GM21786 (cell line): Measurements from ENCODE around the gene FZD4.
"Not testable (repeated sequence)": the region's sequence is repeated elsewhere in the genome, so short reads cannot be mapped to it uniquely, and the experiment has no call there.

Source experiments
- ATAC-seq: cut with Tn5 transposase; IDR thresholded peaks from one replicate; pipeline ENCODE4 v1.9.1; 2021; ENCODE audit not compliant: unreplicated experiment

The FZD4 gene

GRCh38 chr11:86938203-86938899 lies 16.8 kb downstream of the FZD4 start:
- ATAC-seq: no peak

DNA sequence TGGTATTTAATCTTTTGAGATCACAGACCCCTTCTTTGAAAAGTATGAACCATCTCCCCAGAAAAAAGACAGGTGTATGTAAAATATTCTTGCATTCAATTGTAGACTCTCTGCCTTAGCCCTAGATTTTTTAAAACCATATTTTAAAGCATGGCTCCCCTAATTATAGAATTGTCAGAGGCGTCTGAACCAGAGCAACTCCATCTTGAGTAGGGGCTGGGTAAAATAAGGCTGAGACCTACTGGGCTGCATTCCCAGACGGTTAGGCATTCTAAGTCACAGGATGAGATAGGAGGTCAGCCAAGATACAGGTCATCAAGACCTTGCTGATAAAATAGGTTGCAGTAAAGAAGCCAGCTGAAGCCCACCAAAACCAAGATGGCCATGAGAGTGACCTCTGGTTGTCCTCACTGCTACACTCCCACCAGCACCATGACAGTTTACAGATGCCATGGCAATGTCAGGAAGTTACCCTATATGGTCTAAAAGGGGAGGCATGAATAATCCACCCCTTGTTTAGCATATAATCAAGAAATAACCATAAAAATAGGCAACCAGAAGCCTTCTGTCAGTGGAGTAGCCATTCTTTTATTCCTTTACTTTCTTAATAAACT lies 17.9 kb downstream of the FZD4 start:
- not testable (repeated sequence) for ATAC-seq

DNA sequence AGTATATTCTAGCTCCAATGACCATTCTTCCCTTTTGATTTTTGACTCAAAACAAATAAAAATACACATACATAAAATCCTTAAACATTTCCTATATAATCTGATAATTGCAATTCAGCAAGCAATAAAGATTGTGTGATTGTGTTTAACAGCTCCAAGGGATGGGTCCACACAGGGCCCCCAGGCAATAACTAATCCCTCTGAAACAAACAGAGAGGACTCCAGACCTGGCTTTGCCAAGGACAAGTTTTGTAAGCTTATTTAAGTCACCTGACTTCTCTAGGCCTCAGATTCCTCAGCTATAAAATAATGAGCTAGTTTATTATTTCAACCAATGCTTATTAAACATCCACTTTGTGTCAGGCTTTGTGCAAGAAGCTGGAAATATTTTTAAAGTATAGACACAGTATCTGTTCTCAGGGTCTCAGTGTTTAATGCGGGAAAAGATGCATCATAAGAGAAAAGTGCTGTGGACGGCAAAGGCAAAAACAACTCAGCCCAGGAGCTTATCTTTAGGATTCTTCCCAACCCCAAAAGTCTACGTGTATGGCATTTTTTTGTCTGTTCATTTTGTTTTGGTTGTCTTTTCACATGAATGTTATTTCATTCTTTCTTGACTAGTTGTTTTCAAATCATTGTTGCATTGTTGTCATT lies 20.1 kb downstream of the FZD4 start:
- no peak for ATAC-seq

- ATAC-seq: no peak
Observed at GRCh38 chr11:86934582-86934900, 20.7 kb downstream of the FZD4 start.

DNA sequence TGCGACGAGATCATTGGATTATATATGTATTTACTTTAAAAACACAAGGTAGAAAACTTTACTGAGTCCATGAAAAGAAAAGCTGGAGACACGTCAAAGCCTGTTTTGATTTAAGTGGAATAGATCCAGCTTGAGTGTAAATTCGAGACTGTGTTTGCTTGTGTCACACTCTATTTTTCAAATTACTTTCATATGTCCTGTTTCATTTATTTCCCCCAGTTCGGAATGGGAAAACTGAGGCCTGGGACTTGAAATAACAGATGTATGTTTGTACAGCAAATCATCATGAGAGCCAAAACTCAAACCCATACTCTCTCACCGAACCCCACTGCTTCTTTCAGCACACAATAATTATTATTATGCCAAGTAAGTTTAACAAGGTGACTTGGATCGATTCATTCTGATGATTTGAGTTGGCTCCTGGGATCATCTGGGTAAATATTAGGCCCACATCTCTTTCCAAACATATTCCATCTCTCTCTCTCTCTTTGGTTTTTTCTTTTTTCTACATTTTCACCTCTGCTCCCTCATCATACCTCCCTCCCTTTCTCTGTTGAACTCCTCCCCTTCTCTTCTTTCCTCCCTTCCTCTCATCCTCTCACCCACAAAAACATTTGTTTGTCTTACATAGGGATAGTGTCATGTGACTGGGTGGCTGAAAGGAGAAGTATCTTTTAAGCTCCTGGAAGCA lies 21.2 kb downstream of the FZD4 start:
- no peak for ATAC-seq

- no peak for ATAC-seq
Observed at GRCh38 chr11:86932924-86933875, 22.0 kb downstream of the FZD4 start.

- no peak for ATAC-seq
Observed at GRCh38 chr11:86932259-86932585, 23.0 kb downstream of the FZD4 start.

DNA sequence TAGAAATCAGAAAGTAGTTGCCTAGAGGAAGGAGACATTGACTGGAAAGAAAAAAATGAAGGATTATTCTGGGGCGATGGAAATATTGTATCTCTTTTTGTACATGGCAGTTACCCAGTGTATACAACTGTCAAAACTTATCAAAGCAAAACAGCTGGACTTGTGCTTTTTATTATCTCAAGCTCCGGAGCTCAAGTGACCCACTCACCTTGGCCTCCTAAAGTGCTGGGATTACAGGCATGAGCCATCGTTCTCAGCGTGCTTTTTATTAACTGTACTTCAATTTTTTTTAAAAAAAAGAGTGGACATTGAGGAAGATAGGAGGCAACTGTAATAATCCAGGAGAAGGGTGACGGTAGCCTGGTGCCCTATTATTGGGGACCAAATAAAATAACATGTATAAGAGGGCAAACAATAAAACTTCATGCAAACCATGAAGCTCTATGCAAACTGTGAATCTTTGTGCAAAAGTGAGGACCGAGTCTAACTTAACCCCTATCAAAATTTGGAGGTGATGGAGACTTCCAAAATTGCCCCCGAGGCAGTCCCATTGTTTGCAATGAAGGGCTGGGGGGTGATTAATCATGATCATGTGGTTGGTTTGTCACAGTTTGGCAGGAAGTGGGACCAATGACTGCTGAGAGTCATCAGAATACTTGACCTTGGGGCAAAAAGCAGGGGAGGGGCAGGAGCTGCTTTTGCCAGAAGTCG lies 23.5 kb downstream of the FZD4 start:
- no peak for ATAC-seq

DNA sequence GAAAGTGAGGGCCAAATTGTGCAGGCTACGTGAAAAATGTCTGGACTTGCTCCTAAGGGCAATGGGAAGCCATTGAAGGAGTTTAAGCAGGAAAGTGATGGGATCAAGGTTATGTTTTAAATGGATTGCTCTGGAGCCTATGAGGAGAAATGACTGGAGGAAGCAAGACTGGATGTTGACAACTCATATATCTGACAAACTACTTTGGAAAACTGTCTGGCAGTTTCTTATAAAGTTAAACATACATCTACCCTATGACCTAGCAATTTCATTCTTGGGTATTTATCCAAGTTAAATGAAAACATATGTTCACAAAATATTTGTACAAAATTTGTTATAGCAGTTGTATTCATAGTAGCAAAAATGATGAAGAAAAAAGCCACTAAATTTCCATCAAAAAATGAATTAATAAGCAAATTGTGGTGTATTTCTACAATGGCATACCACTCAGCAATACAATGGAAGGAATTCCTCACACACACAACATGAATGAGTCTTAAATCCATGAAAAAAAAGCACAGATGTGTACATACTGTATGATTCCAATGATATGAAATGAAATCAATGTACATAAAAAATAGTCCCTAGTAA lies 24.1 kb downstream of the FZD4 start:
- ATAC-seq: no peak

GRCh38 chr11:86926975-86927374 lies 28.2 kb downstream of the FZD4 start:
- no peak for ATAC-seq

- no peak for ATAC-seq
Observed at GRCh38 chr11:86923999-86924766, 31.0 kb downstream of the FZD4 start.

DNA sequence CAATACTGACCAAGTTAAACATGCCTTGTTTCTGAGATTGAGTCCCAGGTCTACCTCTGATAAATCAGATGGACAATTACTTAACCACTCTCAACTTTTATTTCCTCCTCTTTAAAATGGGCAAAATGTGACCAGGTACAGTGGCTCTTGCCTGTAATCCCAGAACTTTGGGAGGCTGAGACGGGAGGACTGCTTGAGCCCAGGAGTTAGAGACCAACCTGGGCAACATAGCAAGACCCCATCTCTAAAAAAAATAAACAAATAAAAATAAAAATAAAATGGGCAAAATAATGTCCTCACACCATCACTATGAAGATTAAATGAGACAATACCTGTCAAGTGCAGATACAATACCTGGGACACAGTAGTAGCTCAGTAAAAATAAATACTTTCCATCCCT lies 33.0 kb downstream of the FZD4 start:
- no peak for ATAC-seq

DNA sequence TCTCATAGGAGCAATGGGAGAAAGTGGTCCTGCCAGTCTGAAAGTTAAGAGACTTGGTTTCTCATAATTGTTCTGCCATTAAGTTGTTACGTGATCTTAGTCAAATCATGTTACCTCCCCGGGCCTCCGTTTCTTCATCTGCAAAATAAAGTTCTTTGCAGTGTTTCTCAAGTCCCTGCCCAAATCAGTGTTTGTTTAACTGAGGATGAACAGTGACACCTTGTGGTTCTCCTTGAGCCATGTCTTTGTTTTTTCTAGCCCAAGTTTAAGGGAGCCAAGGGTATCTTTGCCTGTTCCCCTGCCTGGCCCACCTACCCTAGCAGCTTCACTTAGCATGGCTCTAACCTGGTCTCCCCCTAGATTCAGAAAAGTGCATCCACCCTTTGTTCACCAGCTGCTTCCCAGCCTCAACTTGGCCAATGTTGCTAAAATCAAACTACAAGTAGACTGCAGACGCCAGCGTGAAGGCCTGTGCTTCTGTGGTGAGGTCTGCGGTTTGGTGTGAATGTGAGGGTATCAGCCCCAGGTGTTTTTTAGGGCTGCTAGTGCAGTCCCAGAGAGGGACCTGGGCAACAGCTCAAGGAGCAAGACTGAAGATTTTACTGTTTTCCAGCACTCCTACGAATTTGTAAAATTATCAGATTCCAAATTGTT lies 35.5 kb downstream of the FZD4 start:
- ATAC-seq: no peak

DNA sequence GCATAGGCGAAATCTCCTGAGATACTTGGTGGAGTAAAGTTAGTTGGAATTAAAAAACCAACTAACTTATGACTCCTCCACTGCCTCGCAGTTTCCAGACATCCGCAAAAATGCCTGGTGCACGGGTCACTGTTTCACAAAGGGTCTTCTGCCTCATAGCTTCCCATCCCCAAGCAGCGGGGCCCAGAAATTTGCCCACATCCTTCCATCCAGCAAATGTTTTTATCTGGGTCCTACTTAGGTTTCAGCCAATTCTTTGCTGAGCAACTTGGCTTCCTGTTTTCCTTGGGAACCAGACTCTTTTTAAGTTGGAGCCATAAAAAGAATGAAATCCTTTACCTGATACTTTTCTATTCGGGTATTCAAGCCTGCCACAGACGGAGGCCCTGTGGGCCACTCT lies 36.2 kb downstream of the FZD4 start:
- no peak for ATAC-seq

DNA sequence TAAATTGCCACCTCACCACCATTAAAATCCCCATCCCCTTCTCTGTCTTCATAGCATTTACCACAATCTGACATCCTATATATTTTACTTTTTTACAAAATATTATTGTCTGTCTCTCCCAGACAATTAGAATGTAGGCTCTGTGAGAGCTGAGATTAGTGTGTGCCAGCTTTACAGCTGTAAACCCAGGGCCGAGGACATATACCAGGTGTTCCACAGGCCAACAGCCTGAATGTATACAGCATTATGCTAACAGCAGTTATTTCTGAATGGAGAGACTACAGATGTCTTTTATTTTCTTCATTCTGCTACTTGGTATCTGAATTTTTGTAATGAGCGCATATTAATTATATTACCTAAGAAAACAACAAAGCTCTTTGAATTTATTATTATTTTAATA lies 36.7 kb downstream of the FZD4 start:
- no peak for ATAC-seq

DNA sequence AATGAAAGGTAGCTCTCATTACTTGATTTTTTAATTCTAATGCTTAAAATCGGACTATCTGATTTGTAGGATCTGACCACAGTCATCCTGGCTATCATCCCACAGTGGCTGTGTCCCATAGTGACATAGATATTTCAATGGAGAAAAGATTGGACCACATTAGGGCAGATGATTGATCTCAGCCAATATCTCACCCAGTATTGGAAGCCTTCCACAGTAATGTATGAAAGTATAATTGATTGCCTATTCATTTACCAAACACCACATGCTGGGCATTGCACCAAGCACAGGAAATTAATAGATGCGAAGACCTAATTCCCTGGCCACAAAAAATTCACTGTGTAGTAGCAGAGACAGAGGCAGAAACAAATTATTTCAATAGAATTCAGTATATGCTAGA lies 37.6 kb downstream of the FZD4 start:
- no peak for ATAC-seq

DNA sequence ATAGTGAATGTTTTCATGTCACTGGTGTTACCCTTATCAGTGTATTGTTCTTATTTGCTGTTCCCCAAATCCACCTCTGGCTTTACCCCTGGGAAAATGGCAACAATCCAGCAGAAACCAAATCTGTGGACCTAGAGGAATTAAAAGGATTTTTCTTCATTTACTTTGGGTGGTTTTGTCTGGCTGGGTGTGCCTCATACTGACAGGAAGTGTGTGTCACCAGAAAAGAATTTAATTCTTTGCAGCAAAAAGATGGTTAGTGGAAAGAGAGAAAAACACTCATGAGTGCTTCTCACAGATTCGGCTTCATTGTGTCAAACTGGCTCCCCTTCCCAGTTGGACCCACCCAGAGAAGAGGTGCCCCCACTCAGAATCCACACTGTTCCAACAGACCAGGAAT lies 38.9 kb downstream of the FZD4 start:
- ATAC-seq: no peak

- ATAC-seq: not testable (repeated sequence)
Observed at GRCh38 chr11:86915850-86916249, 39.3 kb downstream of the FZD4 start.
